TTC549 (cell line): ENCODE results near the gene BACH2.

Source experiments
- FAIRE-seq: peaks from 2 replicates; lab custom pipeline; 2012; peaks lifted over from hg19 to GRCh38; lab: Jason Lieb, UNC

Gene BACH2

DNA sequence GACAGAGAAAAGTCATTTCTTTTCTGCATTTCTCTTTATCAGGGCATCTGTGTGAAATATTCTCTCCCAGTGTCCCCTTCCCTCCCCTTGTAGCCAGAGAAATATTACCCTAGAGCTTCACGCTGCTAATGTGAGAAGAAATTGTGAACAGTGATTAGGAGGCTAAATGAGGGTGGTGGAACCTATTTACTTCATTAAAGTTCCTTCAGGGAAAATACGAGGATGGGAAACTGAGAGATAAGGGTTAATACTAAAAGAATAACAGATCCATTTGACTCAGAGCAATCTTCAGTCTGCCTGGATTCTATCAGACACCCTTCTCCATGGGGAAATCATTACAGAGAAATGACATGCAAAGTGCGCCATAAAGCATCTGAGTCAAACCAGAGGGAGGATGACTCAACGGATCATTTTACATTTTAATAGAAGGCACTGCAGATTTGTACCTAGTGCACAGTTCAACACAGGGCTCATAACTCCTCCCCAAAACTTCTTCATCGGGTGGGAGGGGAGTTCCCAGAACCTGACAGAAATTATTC is 271.1 kb downstream of the BACH2 start:
- FAIRE-seq, result no peak

DNA sequence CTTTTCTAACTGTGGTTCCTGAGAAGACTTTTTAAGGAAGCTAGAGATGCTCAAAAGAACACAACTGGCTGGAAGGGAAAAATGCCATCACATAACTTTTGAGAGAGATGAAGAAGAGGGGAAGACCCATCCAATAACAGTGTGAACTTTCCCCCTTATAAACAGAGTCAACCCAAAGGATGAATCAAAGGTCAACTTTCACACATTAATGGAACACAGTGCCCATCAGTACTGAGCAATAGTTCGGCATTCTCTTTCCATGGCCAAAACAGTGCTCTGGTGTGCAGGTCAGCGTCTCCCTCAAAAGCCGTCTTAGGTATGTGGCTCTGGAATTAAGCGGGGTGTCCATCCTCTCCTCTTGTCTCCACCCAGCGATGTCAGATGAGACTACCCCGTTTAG is 272.0 kb downstream of the BACH2 start:
- no peak for FAIRE-seq

DNA sequence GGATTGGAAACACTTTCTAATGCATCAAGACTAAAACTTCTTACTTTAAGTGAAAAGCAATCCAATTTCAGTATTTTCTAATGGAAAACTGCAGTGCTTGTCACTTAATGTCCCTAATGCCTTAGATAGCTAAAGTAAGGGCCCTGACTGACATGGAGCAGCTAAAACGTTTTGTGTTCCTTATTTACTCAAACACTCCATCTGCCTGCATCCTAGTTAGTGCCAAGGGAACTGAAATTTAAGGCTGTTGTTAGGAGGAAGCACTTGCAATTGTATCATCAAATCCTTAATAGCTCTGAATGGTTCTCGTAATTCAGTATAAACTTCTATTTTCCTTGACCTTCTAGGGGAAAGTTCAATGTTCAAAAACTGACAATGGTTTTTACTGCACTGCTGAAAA is 274.9 kb downstream of the BACH2 start:
- FAIRE-seq, result no peak

DNA sequence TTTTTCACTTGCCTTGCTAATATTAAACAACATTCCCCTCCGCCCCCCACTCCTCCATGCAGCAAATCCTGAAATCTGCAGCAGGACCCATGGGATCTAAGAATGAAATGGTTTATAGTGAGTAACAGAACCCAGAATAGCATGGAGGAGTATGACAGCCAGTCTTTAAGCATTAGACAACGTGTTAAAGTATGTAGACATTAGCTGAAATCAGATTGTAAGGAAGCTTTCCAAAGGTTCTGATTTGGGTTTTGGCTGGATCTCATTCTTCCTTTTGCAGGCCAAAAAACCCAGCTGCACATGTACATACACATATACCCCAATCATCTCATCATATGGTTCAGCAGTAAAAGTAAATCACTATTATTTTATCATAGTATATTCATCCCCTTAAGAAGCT is 275.9 kb downstream of the BACH2 start:
- FAIRE-seq, result no peak

DNA sequence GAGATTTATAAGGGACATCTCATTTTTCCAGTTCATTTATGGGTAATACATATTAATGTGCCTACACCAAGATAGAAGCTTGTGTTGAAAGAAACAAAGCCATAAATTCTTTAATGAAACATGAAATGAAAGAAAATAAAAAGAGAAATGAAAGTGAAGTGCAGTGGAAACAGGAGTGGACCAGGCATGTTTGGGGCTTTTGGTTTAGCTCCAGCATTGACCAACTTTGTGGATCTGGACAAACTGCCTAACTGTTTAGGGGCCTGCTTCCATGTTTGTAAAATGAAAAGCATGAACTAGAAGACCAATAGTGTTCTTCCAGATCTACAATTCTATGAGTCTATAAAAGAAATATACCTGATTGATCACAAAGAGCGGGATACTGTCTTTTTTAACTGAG is 277.4 kb downstream of the BACH2 start:
- no peak for FAIRE-seq

DNA sequence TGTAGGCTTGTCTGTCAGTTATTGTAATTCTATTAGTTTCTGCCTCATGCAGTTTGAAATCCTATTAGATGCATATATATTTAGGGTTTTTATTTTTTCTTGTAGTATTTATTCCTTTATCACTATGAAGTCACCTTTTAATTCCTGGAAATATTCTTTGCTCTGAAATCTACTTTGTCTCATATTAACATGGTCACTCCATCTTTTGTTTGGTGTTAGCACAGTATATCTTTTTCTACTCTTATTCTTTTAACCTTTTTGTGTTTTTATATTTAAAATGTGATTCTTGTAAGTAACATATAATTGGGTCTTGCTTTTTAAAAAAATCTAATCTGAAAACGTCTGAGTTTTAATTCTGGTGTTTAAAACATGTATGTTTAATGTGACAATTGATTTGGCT is 280.8 kb downstream of the BACH2 start:
- FAIRE-seq, result no peak

DNA sequence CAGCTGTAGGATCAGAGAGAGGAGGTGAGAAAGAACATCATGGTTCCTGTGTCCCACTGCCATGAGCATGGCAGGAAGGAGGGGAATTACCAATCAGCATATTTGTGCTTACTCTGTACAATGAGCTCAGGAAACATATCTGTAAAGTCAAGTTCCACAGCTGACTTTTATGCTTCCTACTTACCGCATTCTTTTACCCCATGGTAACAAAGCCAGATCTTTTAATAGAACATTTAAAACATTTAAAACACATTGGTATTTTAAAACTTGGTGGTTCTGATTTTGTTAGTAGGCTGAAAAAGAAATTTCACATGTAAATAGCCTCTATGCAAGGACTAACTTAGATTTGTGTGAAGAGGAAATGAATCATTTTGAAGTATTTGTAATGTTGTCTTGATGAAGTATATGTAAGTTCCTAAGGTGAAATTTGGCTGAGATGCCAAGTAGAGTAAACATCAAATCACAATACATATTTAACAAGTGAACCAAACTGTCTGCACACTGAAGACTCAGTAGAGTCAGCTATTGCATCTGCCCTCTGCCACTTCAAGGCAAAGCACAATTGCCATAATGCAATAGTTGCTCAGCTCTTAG is 287.6 kb downstream of the BACH2 start:
- no peak for FAIRE-seq

DNA sequence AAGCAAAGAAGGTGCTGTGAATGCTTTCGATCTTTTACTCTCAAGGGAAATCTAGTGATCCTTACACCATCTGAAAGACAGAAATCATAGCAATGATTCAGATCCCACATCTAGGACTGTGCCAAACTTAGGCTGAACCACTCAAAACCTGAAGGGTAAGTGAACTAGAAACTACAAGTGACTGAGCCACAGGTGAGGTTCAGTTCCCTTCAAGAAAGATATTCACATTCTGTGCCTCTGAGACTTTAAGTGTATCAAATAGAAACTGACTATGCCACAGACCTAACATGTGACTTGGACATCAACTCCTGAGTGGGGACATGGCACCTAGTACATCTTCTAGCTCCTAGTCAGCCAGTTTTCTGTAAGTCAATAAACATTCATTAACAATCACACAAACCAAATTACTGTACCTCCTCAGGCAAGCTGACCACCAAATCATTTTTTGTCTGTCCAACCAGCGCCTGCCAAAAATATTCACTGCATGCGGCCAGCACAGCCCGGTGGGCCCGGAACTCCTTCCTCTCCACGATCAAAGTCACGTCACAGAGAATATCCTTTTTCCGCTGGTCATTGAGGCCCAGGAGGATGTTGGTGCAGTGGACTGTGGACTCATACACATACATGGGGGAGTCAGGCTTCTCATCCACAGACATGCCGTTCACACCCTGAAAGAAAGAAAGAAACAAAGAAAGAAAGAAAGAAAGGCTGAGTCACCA is 288.3 kb downstream of the BACH2 start:
- FAIRE-seq, result no peak

DNA sequence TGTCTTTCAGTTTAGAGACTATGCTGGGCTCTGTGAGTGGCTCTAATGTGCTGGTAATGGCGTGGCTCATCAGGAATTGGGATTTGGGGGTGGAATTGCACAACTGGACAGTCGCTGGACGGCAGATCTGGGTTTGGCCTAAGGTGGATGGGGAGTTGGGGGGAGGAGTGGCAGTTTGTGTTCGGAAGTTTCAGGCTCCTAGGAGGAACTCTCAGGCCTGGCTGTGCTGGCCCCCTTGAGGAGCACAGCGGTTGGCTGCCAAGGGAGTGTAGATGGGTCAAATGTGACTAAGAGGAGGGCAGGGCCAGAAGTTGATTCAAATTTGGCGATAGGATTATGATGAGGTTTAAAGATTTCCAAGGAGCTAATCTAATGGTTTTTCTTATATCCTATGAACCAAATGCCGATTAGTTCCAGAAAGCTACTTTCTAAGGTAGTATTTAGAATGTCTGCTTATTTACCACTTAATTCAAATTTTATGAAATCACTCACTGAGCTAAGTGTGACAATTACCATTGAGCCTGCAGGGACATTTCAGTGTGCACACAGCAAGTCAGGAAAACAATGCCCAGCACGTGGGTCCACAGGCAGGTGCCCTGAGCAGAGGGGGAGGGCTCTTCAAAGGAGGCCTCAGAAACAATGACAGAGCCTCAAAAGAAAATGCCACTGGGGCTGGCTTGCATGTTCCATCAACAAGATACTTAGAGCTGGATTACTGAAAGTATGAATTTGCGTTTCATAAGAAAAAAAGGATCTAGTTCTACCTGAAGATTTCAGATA is 291.4 kb downstream of the BACH2 start:
- FAIRE-seq, result no peak

DNA sequence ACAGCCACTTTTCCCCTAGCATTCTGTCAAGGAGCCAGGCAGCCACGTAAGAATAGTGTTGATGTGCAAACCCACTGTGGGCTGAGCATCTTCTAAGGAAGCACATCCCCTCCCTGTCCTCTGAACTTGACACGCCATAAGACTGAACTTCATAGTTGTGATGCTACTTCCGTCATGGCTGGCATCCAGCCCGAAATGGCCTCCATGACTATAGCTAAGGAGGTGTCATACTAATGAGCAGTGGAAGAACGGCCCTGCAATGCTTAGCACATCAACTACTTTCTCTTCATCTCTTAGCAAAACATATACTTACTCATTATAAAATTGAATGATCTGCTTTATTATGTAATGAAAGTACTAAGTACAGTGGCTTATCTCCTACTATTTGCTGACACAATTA is 292.1 kb downstream of the BACH2 start:
- no peak for FAIRE-seq

DNA sequence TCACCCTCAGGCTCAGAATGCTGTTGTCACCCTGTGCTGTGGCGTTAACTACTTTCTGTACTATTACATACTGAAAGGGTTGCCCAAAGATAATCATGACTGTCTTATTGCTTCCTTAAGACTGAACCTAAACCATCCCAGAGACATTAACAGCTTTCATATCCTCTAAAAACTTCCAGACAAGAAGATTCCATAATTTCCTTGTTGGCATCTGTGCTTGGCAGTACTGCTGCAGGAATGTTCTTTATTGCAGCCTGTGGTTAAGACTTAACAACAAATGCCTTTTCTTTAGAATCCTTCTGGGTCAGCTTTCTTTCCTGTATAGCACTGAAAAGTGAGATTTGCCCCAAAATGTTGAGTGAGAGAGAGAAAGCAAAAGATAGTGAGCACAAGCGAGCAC is 292.7 kb downstream of the BACH2 start:
- FAIRE-seq, result no peak

DNA sequence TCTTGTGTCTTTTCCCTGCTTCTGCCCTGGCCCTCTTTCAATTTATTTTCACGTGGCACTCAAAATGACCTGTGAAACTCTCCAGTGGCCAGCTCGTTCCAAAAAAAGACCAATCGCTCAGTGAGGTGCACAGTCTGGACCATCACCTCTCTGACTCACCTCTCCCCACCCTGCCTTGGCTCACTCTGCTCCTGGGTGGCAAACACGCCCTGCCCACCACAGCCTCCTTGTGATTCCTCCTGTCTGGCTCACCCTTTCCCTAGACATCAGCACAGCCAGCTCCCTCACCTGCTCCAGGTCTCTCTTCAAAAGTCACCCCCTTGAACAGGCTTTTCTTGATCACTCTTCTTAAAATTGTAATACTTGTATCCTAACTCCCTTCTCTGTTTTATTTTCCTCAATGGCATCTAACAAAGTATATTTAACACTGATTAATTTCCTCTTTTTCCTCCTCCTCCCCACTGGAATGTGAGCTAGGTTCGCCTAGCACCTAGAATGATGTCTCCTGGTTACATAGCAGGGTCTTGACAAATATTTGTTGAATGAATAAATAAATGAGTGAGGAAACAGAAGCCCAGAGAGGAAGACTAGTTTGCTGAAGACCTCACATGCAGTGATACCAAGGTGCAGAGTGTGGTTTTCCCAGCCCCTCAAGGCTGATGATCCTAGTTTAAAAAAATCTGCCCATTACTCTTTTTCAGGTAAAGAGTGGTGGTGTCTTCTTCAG is 293.4 kb downstream of the BACH2 start:
- no peak for FAIRE-seq

DNA sequence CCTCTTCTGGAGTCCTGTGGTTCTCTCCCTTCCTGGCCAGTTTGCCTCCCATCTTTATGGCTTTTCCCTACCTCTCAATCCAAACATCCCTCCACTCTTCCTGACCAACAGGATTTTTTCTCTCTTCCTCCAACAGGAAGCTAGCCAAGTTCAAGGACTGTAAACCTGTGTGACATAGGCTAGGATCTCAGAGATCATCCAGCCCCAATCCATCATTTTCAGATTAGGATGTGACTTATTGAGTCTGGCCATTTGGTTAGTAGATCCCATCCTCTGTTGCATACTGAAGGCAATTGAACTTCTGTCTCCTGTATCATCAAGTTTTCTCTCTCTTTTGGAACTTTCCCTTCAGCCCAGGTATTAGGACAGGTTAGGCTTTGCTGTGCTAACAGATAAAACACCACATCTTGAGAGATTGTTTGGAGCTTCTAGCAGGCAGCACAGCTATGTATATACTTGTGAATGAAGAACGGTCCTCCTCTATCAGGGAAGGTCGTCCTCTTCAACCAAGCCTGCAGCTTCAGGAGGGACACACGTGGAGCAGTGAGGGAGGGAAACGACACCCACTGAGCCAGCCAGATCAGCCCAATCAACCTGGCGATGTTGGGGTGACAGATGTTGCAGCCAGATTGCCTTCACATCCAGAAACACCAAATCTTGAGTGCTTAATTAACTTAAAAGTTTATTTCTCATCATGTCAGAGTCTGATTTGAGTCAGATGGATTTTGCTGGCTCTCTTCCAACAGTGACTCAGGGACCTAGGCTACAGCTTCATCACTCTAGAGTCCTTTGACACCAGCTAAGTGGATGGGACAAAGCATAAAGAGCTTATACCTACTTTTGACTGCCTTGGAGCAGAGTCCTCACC is 295.5 kb downstream of the BACH2 start:
- FAIRE-seq, result no peak

DNA sequence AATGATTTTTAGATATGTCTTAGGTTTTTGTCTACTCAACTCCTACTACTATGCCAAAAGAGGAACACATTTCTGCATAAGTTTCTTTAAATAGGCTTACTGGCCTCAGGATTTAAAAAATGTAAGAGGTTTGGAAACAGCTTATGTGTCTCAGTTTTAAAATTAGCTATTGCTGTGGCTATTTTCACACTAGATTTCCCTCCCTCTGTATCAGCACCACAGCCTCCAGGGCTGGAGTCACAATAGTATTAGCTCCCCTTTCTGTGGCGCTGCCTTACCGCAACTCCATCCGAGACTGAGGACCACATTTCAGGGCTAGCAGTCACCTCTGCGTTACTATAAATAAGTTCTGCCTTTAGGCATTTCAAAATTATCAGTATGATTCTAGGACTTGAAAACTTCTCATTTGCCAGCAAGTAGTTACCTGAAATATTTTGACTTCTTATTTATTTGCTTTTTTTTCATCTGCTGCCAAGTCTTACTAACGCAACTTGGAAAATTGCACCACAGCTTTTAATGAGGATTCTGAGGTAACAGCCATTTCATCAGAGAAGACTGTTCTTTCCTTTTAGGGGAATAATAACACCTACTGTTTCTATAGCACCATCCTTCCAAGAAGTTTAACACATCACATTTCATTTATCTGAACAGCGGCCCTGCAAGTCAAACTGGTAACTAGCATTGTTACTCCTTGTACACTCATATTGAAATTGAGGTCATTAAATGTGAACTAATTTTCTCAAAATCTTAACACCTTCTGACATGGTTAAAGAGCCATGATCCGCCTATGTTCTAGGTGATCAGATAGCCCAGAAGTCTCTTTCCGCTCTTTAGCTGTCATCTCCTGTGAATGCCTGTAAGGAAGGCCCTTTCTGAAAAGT is 296.5 kb downstream of the BACH2 start:
- no peak for FAIRE-seq

DNA sequence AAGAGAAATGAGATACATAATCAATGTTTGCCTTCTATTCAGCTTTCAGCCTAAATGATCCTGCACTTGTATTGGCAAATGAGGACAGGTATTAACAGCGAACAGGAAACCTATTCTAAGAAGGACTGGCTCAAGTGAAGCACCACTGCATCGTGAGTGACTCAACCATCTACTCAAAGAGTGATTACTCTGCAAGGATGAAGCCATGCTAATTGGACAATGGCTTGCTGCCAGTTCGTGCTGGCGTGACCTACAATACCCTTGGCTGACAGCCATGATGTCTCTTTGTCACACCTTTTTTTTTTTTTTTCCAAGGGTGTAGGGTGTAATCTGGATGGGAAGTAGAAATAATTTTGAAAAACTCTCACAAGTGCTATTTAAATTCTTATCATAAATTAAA is 297.5 kb downstream of the BACH2 start:
- no peak for FAIRE-seq

DNA sequence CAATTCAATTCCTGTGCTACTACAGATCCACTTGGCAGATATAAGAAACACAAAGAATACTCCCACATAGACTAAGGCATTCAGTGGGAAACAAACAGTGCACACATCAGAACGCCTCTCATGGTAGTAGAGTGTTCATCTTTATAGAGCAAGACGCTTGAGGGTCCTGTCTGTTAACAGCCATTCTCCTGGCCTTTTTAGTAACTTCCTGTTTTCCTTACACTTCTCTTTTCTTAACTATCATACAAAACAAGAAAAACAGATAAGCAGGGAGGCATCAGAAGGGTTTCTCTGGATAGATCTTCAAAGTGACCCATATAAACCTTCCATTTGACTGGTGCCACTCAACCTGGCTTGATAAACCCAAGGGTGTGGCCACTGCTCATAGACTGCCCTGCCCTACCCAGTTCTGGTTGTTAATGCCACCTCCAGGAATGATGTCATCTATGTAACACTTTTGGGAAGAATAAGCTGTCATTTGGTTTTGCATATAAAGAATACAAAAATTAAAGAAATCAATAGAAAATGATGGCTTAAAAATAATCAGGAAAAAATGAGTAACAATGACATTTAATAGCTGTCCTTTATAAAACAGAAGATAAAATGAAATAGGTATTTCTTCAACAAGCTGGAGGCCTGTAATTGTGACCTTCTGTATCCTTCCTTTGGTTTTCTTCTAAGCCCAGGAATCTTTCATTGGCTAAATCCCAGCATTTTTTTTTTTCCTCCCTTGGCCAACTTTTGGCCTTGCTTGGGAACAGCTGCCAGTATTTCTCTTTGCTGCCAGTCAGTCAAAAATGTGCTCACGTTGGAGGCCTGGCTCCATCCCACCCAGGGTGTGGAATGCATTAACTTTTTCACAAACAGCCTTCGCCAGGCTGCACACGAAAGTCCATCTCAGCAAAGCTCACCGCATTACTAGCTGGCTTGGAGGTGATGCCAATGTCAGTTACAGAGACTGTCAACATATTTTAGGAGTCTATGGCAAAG is 298.9 kb downstream of the BACH2 start:
- no peak for FAIRE-seq

DNA sequence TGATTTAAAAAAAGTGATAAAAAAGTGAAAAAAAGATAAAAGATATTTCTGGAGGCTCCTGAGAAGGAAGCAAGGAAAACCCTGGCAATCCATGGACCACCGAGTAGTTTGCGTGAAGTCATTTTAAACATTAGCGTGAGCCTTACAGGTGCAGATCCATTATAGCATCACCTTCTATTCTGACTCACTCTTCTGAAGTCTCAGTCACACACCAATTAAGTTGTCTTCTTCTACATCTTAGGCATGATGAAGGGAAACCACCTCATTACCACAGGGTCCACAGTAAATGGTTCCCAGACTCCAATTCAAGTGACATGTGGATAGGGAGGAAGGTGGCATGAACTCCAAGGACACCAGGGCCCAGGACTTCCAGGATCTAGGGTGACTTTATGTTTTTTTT is 303.2 kb downstream of the BACH2 start:
- FAIRE-seq, result no peak

DNA sequence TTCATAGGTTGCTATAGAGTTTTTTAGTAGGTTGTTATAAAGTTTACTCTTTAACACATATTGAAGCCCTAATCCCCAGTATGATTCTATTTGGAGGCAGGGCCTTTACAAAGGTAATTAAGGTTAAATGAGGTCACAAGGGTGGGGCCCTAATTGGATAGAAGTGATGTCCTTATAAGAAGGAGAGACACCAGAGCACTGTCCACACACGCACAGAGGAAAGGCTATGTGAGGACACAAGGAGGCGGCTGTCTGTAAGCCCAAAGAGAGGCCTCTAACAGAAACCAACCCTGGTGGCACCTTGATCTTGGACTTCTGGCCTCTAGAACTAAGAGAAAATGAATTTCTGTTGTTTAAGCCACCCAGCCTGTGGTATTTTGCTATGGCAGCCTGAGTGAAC is 303.8 kb downstream of the BACH2 start:
- no peak for FAIRE-seq

DNA sequence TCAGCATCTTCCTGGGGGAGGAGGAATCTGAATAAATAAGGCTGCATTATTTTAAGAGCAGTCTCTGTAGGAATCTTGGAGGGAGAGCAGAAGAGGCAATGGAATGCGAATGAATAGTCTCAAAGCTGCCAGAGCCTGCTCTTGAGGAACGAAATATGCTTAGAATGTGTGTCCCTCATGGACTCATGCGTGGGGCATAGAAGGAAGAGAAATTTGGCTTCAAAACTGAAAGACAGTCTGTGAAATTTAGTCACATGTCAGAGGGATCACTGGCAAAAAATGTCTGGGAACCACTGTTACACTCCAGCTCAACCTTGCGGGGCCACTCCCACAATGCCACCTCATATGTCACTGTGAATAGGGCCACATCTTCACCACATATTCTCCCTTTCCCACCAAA is 306.9 kb downstream of the BACH2 start:
- no peak for FAIRE-seq
